ENCODE measurements around the gene PRSS38.

The PRSS38 gene

GRCh38 chr1:227779021-227779441, 36.4 kb upstream of the PRSS38 start:
- DNase-seq (ENCODE audit: low read depth in 2 of 2), result no peak

- DNase-seq (ENCODE audit: low read depth in 2 of 2), result no peak
Measured at GRCh38 chr1:227779685-227780084, 35.8 kb upstream of the PRSS38 start.

GRCh38 chr1:227780101-227781044, 35.1 kb upstream of the PRSS38 start:
- DNase-seq (ENCODE audit: low read depth in 2 of 2), result no peak

DNA sequence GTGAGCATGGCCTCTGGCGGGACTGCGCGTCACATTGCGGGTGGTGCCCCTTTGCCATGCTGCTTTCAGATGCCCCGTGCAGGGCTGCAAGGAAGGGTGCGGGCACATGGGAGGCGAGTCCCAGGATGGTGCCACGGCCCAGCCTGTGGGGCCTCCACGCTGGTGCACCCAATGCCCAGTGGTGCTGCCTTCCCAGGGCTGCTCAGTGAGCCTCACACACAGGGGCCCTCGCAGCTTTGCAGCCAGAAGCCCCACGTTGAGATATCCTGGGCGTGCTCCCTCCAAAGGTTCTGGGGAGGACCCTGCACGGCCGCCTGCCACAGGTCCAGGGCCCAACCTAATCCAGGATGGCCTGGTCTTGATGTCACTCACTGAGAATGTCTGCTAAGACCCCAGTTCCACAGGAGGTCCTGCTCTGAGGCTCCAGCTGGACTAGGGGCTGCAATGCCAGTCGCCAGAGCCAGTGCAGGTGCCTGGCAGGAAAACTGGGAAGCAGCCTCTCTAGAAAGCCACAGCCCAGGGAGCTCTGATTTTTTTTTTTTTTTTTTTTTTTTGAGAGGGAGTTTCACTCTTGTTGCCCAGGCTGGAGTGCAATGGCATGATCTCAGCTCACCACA, 34.1 kb upstream of the PRSS38 start:
- no peak for DNase-seq (ENCODE audit: low read depth in 2 of 2)

GRCh38 chr1:227782226-227782625, 33.2 kb upstream of the PRSS38 start:
- no peak for DNase-seq (ENCODE audit: low read depth in 2 of 2)

- DNase-seq (ENCODE audit: low read depth in 2 of 2), result no peak
Measured at GRCh38 chr1:227785094-227785804, 30.2 kb upstream of the PRSS38 start.

- DNase-seq (ENCODE audit: low read depth in 2 of 2), result no peak
Measured at GRCh38 chr1:227785805-227786671, 29.4 kb upstream of the PRSS38 start.

DNA sequence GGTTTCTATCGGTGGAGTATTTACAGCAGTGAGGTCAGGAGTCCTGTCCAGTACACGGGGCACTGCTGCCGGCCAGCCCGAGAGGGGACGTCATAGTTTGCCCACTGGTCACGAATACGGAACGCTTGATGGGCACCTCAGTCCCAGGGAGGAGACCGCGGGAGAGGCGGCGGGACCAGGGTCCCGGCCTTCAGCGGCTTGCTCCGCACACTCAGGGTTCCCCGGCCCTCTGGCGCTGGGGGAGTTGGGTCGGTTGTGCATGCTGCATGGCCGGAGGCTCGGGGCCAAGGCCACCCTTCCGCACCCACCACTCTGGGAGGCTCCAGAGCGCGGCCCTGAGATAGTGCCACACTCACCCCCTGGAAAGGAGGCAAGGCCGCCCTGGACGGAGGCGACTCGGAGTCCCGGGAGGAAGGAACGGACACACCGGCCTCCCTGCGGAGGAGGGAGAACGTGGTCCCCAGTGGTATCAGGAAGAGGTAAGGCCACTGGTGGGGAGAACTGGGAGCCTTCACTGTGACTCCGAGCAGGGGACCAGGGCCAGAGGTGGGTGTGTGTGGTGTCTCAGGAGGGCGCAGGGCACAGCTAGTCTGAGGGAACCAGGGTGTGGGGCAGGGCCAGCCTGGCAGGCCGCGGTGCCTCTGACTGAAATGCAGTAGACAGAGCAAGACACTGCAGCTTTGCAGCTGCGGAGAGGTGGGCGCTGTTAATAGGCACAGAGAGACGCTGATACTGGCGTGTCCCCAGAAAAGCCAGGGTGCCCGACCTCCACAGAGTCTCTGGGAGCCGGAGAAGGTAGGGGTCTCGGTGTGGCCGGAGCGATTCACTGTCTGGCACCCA, 28.6 kb upstream of the PRSS38 start:
- DNase-seq (ENCODE audit: low read depth in 2 of 2), result no peak

GRCh38 chr1:227787513-227788270, 27.8 kb upstream of the PRSS38 start:
- peak; percentile 87 to 91 for DNase-seq (ENCODE audit: low read depth in 2 of 2)

DNA sequence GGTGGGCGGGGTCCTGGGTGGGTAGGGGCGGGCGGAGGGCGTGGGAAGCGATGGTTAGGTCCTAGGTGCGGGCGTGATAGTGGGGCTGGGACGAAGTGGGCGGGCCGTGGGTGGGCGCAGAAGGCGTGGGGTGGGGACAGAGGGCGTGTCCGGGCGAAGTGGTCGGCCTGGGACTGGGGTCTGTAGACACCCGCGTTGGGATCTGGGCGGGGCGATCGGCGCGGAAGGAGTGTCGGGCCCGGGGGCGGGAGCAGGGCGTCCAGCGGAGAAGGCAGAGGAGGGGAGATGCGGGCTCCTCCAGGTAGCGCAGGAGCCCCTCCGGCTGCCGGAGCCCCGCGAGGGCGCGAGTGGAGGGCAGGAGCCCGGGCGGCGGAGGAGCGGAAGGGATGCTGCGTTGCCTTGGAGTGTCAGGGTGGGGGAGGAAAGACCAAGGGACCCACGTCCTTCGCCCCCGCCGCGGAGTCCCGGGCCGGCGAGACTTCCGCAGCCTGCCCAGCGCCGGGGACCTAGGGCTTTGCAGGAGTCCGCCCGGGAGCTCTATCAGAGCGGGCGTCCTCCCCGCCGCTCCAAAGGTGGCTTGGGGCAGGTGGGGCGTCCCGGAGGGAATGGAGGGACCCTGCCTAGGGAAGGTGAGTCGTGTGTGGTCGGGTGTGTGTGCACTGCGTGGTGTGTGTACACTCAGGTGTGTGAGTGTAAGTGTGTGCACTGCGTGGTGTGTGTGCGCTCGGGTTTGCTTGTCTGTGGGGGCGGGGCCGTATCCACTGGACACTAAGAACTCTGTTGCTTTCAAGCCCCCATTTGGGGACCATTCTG, 27.0 kb upstream of the PRSS38 start:
- no peak for DNase-seq (ENCODE audit: low read depth in 2 of 2)

DNA sequence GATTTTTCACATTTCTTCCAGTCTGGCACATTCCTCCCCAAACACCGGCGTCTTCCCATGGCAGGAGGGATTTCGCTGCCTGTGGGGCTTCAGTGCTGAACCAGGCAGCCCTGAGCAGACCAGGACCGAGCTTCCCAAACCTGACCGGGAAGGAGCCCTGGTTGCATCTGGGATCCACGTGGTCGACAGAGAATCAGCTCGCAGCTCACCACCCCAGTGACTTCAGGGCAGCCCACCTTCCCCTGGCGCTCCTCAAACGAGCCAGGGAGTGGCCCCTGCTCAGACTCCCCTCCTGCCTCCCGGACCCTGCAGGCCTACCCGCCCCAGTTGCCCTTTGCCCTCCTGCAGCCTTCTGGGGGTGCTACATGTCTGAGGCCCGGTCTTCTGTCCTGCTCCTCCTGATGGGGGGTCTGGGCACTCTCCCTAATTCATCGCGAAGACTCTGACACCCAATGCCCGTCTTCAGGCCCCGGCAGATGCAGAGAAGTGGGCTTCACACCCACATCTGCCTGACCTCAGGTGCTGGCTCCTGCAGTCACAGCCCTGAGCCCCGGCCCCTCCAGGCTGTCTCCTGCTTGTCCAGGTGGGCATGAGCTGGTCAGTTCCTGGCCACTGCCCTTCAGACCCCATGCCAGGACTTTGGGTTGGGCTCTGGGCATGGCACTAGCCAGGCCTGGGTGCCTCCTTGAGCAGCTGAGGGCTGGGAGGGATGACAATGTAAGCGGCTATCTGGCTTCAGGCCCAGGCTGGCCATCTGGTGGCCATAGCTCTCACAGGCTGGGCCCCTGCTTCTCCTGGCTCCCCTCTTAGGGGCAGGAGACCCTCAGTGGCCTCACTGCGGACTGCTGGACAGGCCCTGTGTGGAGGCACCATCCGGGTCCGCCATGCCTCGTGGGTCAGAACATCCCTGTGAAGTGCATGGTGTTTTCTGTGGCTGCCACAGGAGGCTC, 26.1 kb upstream of the PRSS38 start:
- no peak for DNase-seq (ENCODE audit: low read depth in 2 of 2)

DNA sequence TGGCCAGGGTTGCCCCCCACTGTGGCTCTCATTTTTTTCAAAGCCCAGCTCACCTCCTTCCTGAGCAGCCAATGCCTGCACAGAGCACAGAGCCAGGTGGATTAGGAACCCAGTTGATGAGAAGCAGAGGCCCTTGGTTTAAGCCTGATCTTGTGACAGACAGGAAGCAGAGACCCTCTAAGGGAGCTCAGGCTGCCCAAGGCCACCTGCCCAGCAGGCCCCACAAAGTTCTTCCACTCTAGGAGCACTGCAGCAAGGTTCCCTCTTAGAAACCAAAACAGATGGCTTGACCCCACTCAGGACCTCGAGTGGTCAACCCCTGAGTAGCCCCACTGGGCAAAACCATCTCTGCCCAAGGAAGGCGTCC, 25.5 kb upstream of the PRSS38 start:
- DNase-seq (ENCODE audit: low read depth in 2 of 2), result no peak

- no peak for DNase-seq (ENCODE audit: low read depth in 2 of 2)
Measured at GRCh38 chr1:227790868-227791267, 24.6 kb upstream of the PRSS38 start.

- no peak for DNase-seq (ENCODE audit: low read depth in 2 of 2)
Measured at GRCh38 chr1:227791425-227792143, 23.9 kb upstream of the PRSS38 start.

DNA sequence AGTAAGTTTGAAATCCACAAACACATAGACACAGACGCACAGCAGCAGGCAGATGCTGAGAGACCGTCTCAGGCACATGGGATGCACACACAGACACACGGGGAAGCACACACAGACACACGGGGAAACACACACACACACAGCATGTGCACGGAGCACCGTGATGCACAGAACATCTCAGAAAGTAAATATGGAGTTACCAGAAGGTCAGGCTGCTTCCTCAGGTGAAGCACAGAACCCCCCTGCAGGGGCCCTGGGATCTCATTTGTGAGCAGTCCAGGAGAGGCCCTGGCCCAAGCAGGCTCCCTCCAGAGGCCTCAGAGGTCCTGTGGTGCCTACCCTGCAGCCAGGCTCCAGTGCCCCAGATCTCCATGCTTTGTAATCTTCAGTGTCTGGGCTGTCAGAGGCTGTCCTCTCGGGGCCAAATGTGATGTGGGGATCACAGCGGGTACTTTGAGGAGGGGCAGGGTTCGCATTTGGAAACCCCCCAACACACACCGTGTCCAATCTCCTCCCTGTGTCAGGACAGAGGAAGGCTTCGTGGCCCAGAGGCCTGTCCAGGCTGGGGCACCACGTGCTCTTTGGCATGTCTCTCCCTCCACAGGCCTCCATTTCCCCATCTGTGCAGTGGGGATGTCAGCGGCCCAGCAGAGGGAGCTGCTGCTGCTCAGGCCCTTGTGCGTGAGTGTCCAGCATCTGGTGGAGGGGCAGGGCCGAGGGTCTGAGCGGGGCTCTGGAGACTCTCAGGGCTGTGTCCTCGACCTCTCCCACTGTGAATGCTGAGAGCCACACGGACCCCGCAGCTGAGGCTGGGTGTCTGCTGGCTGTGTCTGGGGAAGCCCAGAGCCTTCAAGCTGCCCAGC, 23.0 kb upstream of the PRSS38 start:
- DNase-seq (ENCODE audit: low read depth in 2 of 2), result no peak
